Measurements from ENCODE around the gene FAM83G.
A peak's percentile ranks its signal among the peaks of the same experiment; 100 is the strongest.
"Not testable (repeated sequence)": the region's sequence is repeated elsewhere in the genome, so short reads cannot be mapped to it uniquely, and the experiment has no call there.

Gene FAM83G

GRCh38 chr17:19032377-19032988, 27.9 kb upstream of the FAM83G start:
- not testable (repeated sequence) for H3K27ac Mint-ChIP-seq; H3K27me3 Mint-ChIP-seq (ENCODE audit: low read depth, poor library complexity); H3K36me3 Mint-ChIP-seq (ENCODE audit: low read depth); DNase-seq; H3K9me3 Mint-ChIP-seq; H3K4me1 Mint-ChIP-seq; H3K4me3 Mint-ChIP-seq

GRCh38 chr17:19031729-19032128, 27.2 kb upstream of the FAM83G start:
- H3K36me3 Mint-ChIP-seq (ENCODE audit: low read depth); H3K27ac Mint-ChIP-seq; H3K4me3 Mint-ChIP-seq; H3K4me1 Mint-ChIP-seq; H3K9me3 Mint-ChIP-seq; H3K27me3 Mint-ChIP-seq (ENCODE audit: low read depth, poor library complexity): not testable (repeated sequence)
- peak; percentile 74 for DNase-seq
- TF ChIP-seq, protein P1, sequence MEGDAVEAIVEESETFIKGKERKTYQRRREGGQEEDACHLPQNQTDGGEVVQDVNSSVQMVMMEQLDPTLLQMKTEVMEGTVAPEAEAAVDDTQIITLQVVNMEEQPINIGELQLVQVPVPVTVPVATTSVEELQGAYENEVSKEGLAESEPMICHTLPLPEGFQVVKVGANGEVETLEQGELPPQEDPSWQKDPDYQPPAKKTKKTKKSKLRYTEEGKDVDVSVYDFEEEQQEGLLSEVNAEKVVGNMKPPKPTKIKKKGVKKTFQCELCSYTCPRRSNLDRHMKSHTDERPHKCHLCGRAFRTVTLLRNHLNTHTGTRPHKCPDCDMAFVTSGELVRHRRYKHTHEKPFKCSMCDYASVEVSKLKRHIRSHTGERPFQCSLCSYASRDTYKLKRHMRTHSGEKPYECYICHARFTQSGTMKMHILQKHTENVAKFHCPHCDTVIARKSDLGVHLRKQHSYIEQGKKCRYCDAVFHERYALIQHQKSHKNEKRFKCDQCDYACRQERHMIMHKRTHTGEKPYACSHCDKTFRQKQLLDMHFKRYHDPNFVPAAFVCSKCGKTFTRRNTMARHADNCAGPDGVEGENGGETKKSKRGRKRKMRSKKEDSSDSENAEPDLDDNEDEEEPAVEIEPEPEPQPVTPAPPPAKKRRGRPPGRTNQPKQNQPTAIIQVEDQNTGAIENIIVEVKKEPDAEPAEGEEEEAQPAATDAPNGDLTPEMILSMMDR (IDR thresholded peaks at IDR 0.05) = peak; percentile 25

- H3K4me3 Mint-ChIP-seq; DNase-seq; H3K27me3 Mint-ChIP-seq (ENCODE audit: low read depth, poor library complexity); H3K4me1 Mint-ChIP-seq; H3K36me3 Mint-ChIP-seq (ENCODE audit: low read depth); H3K9me3 Mint-ChIP-seq; H3K27ac Mint-ChIP-seq: not testable (repeated sequence)
Observed at GRCh38 chr17:19030771-19031449, 26.3 kb upstream of the FAM83G start.

DNA sequence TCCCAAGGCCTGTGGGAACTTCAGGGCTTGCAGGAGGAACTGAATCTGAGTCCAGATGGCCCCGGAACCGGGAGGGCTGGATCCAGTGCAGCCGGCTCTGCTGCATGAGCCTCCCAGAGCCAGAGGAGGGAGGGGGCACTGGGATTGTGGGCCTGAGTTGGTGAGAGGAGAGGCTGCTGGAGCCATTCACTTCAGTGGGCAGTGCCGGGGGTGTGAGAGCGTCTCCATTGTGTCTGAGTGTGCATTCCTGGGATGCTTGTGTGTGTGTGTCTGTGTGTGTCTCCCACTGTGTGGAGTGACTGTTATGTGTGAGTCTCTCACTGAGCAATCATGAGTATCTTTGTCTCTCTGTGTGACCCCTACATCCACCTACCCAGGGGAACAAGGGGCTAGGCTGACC, 25.2 kb upstream of the FAM83G start:
- H3K27ac Mint-ChIP-seq; H3K4me3 Mint-ChIP-seq; H3K36me3 Mint-ChIP-seq (ENCODE audit: low read depth); DNase-seq; H3K4me1 Mint-ChIP-seq; H3K27me3 Mint-ChIP-seq (ENCODE audit: low read depth, poor library complexity); H3K9me3 Mint-ChIP-seq: not testable (repeated sequence)

- not testable (repeated sequence) for H3K27ac Mint-ChIP-seq; H3K36me3 Mint-ChIP-seq (ENCODE audit: low read depth); H3K9me3 Mint-ChIP-seq; H3K4me3 Mint-ChIP-seq; H3K27me3 Mint-ChIP-seq (ENCODE audit: low read depth, poor library complexity); DNase-seq
- H3K4me1 Mint-ChIP-seq = peaks cover 11% of the 10 kb centered on the region
Observed at GRCh38 chr17:19028671-19029070, 24.1 kb upstream of the FAM83G start.

DNA sequence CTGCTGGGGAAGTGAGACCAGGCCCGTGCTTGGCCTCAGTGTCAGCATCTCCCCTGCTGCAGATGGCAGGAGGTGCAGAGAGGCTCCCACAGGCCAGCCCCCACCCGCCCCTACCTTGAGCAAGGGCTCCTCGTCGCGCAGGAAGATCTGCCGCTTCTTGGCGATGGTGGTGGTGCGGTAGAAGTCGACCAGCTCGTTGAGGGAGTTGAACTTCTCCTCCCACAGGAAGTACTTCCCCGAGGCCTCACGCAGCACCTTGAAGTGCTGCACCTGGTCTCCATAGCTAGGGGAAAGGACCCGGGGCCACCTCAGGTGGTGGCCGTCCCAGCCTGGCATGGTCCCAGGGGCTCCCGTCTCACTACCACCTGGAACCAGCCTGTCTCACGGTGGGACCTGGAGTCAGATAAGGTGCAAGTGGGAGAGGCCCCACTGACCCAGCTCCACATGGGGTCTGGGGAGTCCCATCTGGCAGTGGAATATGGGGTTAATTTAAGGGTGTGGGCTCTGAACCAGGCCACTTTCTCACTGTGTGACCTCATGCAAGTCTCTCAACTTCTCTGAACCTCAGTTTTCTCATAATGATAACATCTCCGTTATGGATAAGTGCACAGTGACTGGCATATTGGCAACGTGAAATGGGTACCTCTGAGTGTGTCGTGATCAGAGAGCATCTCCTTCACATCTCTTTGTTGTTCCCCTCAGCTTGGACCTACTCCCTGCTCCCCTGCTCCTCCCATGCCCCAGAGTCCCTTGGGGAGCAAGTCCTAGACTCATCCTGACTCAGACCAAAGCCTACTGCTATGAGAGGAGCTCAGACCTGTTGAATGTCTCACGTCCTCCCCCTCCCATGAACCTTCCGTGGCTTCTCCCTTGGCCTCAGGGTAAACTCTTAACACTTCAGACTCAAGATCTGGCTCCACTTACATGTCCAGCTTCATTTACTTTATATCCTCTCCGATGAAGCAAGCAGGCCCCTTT, 19.8 kb upstream of the FAM83G start:
- H3K4me3 Mint-ChIP-seq = no peak overlapping the region
- peaks cover 16% of the 10 kb centered on the region for H3K4me1 Mint-ChIP-seq
- no peaks in the 10 kb centered on the region for H3K9me3 Mint-ChIP-seq
- H3K27me3 Mint-ChIP-seq (ENCODE audit: low read depth, poor library complexity) = peaks cover 3% of the 10 kb centered on the region
- H3K27ac Mint-ChIP-seq = peak overlapping the region; percentile 31
- TF ChIP-seq, protein P1 (IDR thresholded peaks at IDR 0.05) = no peak
- no peaks in the 10 kb centered on the region for H3K36me3 Mint-ChIP-seq (ENCODE audit: low read depth)
- DNase-seq = peak; percentile 0

GRCh38 chr17:19023209-19023999, 18.8 kb upstream of the FAM83G start:
- H3K4me3 Mint-ChIP-seq = no peak overlapping the region
- H3K27ac Mint-ChIP-seq = no peak overlapping the region
- H3K4me1 Mint-ChIP-seq = peaks cover 23% of the 10 kb centered on the region
- TF ChIP-seq, protein P1 (IDR thresholded peaks at IDR 0.05) = no peak
- peaks cover 7% of the 10 kb centered on the region for H3K27me3 Mint-ChIP-seq (ENCODE audit: low read depth, poor library complexity)
- no peaks in the 10 kb centered on the region for H3K9me3 Mint-ChIP-seq
- no peaks in the 10 kb centered on the region for H3K36me3 Mint-ChIP-seq (ENCODE audit: low read depth)
- DNase-seq = no peak

All from nephron progenitor cell (in vitro differentiated cells).